Activated CD4-positive, alpha-beta T cell treated with anti-CD3 and anti-CD28 coated beads, Interleukin-2, amount 50 U/mL, for 48 hours (primary cell): ENCODE data around the gene DNPEP.
A peak's percentile ranks its signal among the peaks of the same experiment; 100 is the strongest.

Experiments used
- DNase-seq, 2 experiments: peaks; one replicate each; pipeline ENCODE4 v3.0.0-alpha.2; 2020

The DNPEP gene

DNA sequence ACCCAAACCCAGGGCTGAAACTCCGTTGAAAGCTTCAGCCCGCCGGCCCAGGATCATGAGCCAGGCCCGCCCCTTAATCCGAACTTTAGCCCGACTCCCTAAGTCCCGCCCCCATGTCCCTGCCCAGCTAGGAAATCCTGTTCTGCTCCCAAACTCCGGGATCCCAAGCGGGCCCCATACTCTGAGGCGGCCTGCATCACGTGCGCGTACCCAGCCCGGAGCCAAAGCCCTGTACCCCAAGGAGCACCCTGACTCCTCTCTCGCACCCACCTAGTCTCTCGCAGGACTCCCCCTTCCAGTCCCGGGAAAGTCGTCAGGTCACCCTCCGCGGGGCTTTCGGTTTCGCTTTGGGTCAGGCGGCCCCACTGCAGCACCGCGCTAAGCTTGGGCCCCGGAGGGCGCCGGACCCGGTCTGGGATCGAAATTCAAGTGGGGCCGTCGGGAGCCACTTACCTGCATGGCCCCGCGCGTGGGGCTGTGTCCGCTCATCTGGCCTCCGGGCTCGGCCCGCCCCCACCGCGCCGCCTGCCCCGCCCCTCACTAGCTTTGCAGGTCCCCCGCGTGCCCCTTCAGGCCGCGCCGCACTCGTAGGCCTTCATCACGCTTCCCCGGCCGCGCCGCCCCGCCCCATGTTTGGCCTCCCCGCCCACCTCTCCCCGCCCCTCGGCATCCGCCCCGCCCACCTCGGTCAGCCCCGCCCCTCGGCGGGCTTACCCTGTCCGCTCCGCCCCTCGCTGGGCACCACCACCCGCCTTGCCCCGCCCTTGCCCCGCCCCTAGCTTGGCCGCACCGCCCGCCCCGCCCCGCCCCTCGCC, at the start of gene DNPEP:
Gene DNPEP, minus strand, starts transcription at position 607 of the 815 bp plus-strand sequence. Its CDS starts 118 bp downstream, at position 489.
- DNase-seq: peak; percentile 78 to 84

DNA sequence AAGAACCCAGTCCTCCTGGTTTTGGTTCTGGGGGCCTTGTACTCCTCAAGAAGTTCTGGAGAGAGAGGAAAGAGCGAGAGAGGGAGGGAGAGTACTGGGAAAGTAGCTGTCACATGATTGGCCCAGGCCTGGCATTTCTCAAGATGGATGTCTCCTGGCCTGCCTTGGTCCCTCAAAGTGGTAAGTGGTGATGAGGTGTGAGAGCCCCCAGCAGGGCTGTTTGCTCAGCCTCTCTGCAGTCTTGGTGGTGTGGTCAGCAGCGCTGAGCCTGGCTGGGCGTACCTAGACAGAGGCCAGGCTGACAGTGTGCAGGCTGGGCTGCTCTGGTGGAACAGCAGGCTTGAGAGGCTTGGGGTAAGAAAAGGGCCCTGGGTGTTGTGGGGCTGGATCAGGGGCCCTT, 49.4 kb upstream of the DNPEP start:
- no peak for DNase-seq

DNA sequence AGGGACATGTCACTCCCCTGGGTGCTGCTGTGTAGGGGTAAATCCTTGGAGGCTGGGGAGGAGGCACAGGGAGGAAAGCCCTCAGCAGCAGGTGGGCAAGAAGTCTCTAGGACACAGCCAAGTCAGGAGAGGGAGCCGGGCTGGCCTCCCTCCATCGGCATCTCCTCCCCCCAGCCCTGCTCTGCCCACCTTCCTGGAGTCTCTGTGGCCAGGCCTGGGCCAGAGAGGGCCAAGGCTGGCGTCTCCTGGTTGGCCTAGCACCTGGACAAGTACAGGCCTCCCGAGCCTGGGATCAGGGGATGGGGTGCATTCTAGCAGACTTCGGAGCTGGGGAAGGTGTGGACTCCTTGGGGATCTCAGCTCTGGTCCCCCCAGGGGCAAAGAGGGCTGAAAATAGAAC, 48.8 kb upstream of the DNPEP start:
- no peak for DNase-seq

DNA sequence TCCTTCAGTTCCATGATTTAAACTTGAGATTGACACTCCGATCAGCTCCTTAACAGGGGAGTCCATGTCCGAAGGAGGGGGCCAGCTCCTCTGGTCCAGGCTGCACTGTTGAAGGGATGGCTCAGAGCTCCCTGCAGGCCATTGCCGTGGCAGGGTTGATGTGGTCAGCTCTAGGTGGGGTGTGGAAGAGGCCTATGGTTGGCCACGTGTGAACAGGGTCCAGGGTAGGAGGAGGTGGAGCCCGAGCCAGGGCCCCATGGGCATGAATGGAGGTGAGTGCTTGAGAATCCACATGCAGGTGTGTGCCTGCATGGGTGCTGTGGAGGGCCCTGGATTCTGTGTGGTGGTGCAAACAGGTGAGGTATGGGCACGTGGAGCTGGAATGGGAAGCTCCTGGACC, 48.0 kb upstream of the DNPEP start:
- DNase-seq: no peak

DNA sequence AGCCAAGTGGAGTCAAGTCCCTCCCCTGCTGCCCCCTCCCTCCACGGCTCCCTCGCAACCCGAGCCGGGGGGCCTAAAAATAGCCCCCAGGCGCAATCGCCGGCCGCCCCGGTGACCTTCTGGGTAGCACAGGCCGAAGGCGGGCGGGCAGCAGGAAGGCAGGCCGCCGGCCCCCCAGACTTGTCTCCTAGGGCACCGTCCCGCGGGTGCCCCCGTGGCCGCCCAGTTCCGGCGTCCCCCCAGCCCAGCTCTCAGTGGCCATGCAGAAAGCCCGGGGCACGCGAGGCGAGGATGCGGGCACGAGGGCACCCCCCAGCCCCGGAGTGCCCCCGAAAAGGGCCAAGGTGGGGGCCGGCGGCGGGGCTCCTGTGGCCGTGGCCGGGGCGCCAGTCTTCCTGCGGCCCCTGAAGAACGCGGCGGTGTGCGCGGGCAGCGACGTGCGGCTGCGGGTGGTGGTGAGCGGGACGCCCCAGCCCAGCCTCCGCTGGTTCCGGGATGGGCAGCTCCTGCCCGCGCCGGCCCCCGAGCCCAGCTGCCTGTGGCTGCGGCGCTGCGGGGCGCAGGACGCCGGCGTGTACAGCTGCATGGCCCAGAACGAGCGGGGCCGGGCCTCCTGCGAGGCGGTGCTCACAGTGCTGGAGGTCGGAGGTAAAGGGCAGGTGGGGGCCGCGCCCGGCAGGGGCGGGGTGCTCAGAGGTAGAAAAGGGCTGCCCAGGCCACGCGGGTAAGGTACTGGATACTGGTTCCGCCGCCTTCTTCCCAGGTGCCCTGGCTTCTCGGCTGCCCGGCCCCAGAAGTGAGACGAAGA, 47.2 kb upstream of the DNPEP start, which contains the start of gene SPEG:
Gene SPEG, plus strand, starts transcription at position 126 of the 808 bp plus-strand sequence. Its CDS starts 135 bp downstream, at position 261.
- DNase-seq: no peak

DNA sequence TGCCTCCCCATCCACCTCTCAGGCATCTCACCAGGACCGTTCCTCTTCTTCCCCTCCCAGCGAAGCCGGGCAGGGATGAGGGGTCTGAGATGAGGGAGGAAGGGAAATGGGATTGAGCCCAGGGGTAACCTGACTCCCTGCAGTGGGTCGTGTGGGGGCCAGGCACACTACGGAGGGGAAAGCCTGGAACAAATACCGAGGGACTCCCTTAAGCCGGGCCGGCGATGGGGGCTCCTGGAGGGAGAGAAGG, 46.7 kb upstream of the DNPEP start:
- no peak for DNase-seq

DNA sequence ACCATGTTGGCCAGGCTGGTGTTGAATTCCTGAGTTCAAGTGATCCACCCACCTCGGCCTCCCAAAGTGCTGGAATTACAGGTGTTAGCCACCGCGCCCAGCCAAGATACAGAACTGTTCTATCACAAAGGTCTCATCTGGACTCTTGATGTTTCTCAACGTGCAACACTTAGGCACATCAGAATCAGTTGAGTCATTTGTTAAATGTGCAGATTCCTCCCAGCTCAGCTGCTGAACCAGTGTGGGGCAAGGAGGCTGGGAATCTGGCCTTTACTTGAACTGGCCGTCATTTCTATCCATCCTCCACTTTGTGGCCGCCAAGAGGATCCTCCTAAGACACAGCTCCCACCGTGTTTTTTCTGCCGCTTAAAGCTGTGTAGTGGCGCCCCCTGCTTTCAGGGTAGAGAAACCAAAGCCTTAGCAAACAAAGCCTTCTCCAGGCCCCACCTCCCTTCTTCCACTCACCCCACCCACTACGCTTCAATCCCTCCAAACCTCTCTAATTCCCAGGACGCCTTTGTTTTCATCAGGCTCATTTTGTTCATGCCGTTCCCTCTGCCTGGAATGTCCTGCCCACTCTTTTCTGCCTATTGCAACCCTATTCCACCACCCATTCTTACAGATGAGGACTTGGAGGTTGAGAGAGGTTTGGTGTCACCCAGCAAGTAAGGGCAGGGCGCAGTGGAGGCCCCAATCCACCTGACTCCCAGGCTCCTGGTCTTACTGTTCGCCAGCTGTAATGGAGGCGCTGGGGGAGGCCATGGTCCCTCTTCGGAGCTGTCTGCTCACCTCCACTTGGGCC, 46.2 kb upstream of the DNPEP start:
- peak; percentile 46 to 52 for DNase-seq

DNA sequence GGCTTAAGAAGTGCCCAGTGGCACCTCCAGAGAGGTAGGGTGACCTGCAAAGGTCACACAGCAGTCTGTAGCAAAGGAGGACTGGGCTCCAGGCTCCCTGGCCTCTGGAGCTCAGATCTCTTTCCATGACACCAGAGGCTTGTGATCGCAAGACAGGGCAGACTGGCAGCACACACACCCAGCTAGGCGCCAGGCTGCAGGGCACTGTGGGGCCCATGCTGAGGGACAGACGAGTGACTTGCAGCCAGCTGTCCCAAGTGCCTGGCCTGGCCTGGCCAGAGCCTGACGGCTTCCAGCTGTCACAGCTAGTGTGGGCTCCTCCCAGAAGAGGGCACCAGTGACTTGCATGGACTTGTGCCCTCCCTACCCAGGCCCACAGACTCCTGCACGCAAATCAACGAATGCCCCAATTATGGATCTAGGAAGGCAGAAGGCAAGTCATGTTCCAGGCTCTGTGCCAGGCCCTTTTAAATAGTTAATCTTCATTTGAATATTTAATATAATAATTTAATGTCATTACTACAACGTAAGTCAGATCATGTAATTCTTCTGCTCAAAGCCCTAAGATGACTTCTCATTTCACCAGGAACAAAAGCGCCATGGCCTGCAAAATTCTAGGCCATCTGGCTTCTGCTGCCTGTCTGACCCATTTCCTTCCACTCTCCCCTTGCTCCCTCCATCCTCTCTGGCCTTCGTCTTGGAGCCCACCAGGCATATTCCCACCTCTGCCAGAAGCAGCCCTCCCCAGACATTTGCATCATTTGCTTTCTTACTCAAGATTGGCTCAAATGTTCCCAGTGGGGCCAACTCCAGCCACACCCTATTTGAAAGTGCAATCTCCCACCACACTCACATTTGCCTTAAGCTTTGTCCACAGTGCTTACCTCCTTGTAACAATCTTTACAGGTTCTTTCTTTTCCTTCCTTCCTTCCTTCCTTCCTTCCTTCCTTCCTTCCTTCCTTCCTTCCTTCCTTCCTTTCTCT, 43.2 kb upstream of the DNPEP start:
- no peak for DNase-seq

DNA sequence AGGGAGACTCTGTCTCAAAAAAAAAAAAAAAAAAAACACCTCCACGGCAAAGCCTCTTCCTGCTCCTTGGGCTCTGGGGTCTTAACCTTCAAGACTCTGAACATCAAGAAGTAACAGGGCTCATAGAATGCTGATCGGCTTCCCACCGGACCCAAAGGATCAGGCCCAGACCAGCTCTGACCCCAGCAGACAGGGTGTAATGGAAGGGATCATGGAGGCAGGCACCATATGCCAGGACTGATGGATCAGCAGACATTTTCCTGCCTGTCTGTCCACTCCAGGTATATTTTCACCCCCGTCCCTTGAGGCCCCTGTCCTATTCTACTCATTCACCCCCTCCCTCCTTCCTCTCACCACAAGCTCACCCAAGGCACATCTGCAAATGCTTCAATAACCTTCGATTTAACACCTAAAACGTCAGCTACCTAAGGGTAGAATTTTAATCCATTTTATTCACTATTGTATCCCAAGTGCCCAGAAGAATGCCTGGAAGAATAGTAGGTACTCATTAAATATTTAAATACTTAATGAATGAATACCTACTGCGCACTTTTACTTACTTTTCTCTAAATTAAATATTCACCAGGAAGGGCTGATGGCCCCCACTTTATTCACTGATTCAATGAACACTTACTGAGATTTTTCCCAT, 42.4 kb upstream of the DNPEP start:
- DNase-seq: no peak

DNA sequence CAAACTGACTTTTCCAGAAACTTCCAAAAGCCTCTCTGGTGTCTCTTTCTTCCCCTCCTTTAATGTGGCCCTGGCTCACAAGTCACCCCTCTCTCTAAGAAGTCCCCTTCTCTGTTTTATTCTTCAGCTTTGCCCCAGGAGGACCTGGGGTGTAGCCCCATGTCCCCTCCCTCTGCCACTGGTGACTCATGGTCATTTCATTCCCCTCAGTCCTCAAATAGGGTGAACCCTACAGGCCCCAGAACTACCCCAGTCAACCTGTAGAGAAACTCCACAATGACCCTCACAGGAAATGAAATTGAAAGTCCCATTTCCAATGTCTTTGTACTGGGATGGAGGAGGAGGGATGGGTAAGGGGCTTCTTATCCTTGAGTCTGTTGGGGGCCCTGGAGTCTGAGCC, 40.8 kb upstream of the DNPEP start:
- no peak for DNase-seq

DNA sequence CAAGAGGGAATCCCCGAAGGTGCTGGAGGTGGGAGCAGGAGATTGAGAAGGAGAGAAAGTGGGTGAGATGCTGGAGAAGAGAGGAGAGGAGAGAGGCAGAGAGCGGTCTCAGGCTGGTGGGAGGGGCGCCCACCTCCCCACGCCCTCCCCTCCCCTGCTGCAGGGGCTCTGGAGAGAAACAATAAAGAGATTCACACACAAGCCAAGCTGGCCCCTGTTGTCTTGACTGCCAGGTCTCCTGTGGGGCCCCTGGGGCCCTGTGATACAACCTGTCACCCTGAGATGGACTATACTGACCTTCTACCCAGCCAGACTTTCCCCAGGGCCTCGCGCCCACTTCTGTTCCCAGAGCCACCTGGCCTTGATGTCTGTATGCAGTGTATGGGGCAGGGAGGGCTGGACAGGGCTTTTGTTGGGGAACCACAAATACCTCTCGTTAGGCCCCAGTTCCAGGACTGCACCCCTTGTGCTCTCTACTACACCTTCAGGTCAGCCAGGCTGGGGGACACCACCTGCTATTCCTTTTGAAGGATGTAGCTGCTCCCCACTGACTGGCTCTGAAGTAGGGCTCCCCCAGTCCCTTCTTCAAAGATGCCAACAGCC, 38.9 kb upstream of the DNPEP start:
- DNase-seq: no peak

DNA sequence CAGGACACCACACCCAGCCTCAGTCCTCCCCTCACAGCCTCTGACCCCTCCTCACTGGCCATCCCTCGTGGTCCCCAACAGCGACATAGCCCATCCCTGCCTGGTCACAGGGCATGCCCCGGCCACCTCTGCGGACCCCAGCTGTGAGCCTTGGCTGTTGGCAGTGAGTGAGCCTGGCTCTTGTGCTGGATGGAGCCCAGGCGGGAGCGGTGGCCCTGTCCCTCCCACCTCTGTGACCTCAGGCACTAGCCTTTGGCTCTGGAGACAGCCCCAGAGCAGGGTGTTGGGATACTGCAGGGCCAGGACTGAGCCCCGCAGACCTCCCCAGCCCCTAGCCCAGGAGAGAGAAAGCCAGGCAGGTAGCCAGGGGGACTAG, 38.3 kb upstream of the DNPEP start:
- DNase-seq: no peak

DNA sequence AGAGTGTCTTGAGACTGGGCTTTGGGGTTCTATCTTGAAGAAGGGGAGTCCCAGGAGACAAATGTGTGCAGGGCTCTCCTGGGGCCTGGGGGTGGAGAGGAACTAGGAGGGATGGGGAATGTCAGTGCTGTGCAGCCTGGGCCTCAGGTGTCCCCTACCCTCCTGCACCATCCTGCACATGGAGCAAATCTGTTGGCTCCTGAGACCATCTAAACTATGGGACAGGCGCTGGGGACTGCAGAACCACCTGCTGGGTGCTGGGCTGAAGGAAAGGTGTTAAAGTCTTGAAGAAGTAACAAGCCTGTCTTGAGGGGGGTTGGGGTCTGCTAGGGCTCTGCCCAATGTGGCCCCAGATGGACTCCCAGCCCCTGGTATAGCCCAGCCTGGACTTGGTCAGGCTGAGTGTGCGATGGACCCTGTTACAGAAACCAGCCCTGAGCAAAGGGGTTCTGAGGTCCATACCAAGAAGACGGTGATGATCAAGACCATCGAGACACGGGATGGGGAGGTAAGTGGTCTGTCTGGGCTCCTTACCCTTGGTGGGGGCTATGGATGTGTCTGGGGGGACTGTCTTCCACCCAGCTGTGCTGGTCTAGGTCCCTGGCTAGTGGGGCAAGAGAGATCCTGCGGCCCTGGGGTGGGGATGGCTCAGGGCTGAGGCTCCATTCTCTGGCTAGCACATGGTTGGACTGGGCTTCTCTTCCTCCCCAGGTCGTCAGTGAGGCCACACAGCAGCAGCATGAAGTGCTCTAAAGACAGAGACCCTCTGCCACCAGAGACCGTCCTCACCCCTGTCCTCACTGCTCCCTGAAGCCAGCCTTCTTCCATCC, 37.7 kb upstream of the DNPEP start:
- DNase-seq: no peak

DNA sequence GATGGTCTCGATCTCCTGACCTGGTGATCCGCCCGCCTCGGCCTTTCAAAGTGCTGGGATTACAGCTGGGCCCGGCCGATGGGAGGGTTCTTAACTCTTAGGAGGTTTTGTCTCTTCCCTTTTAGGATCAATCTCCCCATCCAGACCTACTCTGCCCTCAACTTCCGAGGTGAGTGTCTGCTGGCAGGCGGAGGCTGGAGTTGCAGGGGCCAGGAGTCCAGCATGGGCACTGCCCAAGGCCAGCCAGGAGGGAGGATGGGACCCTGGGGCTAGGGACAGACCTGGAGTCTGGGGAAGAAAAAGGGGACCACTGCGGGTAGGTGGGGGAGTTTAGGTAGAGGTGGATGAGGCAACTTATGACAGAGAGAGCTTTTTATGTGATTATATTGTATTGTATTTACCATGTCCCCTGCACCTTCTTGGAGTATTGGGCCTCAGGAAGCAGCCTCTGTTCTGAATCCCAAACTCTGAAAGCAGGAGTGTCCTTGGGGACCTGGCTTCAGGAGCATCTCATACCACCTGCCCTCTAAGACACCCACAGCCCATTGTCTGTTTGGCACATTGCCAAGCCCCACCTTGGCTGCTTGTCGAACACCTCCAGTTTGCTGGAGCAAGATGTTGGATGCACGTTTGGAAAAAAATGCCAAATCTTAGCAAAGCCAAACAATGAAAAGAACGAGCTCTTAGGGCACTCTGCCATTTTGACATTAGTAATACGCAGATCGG, 36.1 kb upstream of the DNPEP start:
- no peak for DNase-seq

DNA sequence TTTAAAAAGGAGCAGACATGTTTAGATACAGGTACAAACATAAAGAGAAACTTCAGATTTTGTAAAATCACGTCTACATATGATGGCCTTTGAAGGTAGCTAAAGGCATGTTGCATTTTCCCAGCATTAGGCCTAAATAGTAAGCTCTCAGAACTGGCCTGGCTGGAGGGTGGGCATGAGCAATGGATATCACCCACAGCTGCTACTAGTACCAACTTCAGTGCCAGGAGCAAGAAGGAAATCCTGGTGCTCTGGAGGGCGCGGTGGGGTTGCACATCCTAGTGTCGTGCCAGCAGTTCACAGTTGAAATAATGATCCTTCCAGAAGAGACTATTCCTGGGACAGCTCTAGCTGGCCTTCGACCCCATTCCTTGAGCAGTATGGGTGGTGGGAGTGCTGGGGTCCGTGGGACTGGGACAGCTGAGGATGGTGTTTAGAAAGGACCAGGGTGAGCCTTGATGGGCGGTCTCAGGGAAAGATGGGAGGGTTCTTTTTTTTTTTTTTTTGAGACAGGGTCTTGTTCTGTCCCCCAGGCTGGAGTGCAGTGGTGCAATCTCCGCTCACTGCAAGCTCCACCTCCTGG, 35.3 kb upstream of the DNPEP start:
- DNase-seq: no peak

DNA sequence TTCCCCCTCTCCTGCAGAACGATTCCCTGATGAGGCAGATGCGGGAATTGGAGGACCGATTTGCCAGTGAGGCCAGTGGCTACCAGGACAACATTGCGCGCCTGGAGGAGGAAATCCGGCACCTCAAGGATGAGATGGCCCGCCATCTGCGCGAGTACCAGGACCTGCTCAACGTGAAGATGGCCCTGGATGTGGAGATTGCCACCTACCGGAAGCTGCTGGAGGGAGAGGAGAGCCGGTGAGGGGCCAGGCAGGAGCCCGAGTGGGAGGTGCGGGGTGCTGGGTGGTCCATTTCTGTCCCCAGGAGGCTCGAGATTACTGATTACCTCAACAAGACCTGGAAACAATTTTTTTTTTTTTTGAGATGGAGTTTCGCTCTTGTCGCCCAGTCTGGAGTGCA, 33.6 kb upstream of the DNPEP start:
- no peak for DNase-seq

DNA sequence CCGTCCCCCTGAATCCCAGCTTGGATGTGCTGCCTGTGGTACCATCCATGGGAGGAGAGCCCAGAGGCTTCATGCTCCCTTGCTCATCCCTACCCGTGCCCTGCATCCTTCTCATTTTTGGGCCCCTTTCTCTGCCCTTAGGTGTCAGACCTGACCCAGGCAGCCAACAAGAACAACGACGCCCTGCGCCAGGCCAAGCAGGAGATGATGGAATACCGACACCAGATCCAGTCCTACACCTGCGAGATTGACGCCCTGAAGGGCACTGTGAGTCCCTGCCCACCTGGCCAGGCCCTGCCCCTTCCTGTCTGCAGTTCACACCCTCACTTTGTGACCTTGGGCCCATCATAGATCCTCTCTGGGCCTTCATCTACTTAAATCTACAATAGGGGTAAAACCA, 33.0 kb upstream of the DNPEP start:
- no peak for DNase-seq

DNA sequence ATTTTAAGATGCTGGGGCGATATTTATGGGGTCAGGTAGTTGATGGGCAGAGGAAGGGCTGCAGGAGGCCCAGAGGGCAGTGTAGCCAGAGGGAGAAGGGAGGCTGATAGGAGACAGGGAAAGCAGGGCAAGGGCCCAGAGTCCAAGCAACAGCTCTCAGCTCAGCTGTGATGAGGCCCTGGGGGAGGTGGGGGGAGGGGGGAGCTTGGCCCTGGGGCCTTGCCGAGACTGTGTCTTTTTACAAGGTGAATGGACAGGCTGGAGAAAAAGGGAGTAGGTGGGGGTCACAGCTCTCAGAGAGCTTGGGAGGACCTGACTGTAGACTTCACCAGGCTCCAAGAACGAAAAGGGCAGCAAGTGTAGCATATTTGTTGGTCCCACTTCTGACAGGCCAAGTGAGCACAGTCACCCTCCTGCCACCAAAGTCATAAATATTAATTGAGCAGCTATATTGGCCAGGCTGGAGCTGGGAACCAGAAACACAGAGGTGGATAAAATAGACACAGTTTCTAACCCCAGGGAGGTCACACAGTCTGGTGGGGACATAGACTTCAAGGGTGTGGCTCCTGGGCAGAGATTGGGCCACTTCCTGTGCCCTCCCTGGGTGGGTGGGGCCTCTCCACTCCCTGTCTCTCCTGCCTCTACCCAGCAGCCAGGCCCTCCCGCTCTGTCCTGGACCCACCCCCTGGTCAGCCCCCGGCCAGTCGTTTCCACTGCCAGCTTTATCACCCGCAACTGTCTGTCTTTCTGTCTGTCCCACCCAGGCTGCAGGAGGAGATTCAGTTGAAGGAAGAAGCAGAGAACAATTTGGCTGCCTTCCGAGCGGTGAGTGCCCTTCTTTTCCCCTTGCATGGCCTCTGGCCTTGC, 31.9 kb upstream of the DNPEP start:
- no peak for DNase-seq

DNA sequence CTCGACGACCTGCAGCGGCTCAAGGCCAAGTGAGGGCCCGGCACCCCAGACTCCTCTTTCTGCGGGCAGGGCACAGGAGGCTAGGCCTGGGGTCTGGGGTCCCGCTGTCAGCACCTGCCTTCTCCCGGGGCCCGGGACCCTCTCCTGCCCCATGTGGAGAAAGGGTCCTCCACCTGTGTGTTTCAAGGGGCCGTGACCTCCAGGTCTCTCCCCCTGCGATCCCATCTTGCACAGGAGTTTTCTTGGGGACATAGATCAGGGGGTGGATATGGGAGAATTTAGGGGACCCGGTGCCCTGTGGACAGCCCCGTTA, 31.3 kb upstream of the DNPEP start:
- DNase-seq: no peak
